NCI-H187 (cell line): ENCODE measurements around the gene RPLP2.
A peak's percentile ranks its signal among the peaks of the same experiment; 100 is the strongest.

Source experiments
- DNase-seq, 2 experiments: peaks; one replicate each; lab custom pipeline; 2025; lab: John Stamatoyannopoulos, UW

The RPLP2 gene

GRCh38 chr11:824292-824880 is 14.6 kb downstream of the RPLP2 start:
- DNase-seq = peak; percentile 82 to 86

GRCh38 chr11:824942-825341 is 15.2 kb downstream of the RPLP2 start:
- peak in 1 of 2 experiments; percentile 68 for DNase-seq

- DNase-seq = no peak
Observed at GRCh38 chr11:825366-826226, 15.8 kb downstream of the RPLP2 start.

GRCh38 chr11:826227-826621 is 16.5 kb downstream of the RPLP2 start:
- no peak for DNase-seq

- DNase-seq = no peak
Observed at GRCh38 chr11:826836-827145, 17.0 kb downstream of the RPLP2 start.

- DNase-seq = no peak
Observed at GRCh38 chr11:827146-827896, 17.6 kb downstream of the RPLP2 start.

GRCh38 chr11:827897-828192 is 18.1 kb downstream of the RPLP2 start, which contains the start of gene CRACR2B:
Gene CRACR2B (plus strand): TSS chr11:827919. CDS start chr11:828608, 689 bp downstream.
- no peak for DNase-seq

GRCh38 chr11:828506-829175 is 18.9 kb downstream of the RPLP2 start:
- DNase-seq = no peak

- no peak for DNase-seq
Observed at GRCh38 chr11:829176-829846, 19.5 kb downstream of the RPLP2 start.

- no peak for DNase-seq
Observed at GRCh38 chr11:829847-830294, 20.1 kb downstream of the RPLP2 start.

GRCh38 chr11:830295-831117 is 20.7 kb downstream of the RPLP2 start:
- DNase-seq = peak; percentile 65 to 81

GRCh38 chr11:831118-831864 is 21.5 kb downstream of the RPLP2 start:
- DNase-seq = no peak

GRCh38 chr11:831961-832528 is 22.3 kb downstream of the RPLP2 start:
- no peak for DNase-seq

GRCh38 chr11:832529-833113 is 22.9 kb downstream of the RPLP2 start, which contains the start of gene CD151:
Gene CD151 (plus strand): TSS chr11:832952. CDS start chr11:836070, 3,118 bp downstream.
- DNase-seq = no peak

GRCh38 chr11:833114-833791 is 23.5 kb downstream of the RPLP2 start:
- DNase-seq = no peak

GRCh38 chr11:833849-834311 is 24.1 kb downstream of the RPLP2 start:
- no peak for DNase-seq

GRCh38 chr11:834371-835316 is 24.9 kb downstream of the RPLP2 start:
- DNase-seq = no peak

GRCh38 chr11:836274-836673 is 26.5 kb downstream of the RPLP2 start:
- no peak for DNase-seq
